CD4-positive, CD25-positive, alpha-beta regulatory T cell (primary cell): ENCODE measurements around the gene DOK3. TPM values are rescaled to one million over a fixed set of nuclear protein-coding genes. Genes with fewer than 3 reads are reported as not detected.
A peak's percentile ranks its signal among the peaks of the same experiment; 100 is the strongest.

Experiments
- ATAC-seq, 2 donors: fragments of 150-1000 bp; cut with Tn5 transposase; one replicate each; pipeline ENCODE4 v1.10.0; 2021; ENCODE audit warnings: low read depth in 2 of 2, moderate number of reproducible peaks in 2 of 2, moderate library complexity in 1 of 2
- DNase-seq, 3 donors: peaks; one replicate each; pipeline versions ENCODE4 v3.0.0 to v3.0.0-alpha.2; 2012 to 2022; ENCODE audit warnings: mixed read lengths in 1 of 3
- H3K27ac ChIP-seq: one replicate; pipeline ENCODE4 v1.7.0; 2013; ENCODE audit warnings: mild to moderate bottlenecking, low read length; ENCODE audit not compliant: insufficient read depth, poor library complexity, severe bottlenecking
- H3K27me3 ChIP-seq: one replicate; pipeline ENCODE4 v1.7.0; 2013; ENCODE audit warnings: low read length; ENCODE audit not compliant: control insufficient read depth, insufficient read depth
- H3K36me3 ChIP-seq: one replicate; pipeline ENCODE4 v1.7.0; 2013; ENCODE audit warnings: mild to moderate bottlenecking, low read length, moderate library complexity; ENCODE audit not compliant: control insufficient read depth, insufficient read depth
- H3K4me1 ChIP-seq: 2 replicates; pipeline ENCODE4 v1.7.0; 2013; ENCODE audit warnings: mild to moderate bottlenecking, low read length; ENCODE audit not compliant: insufficient read depth, control insufficient read depth, poor library complexity, severe bottlenecking
- H3K4me3 ChIP-seq: one replicate; pipeline ENCODE4 v1.7.0; 2013; ENCODE audit warnings: low read depth, mild to moderate bottlenecking, low read length, moderate library complexity
- H3K9me3 ChIP-seq, 2 experiments: 1 replicate in 1 of 2; 2 replicates in 1 of 2; pipeline ENCODE4 v1.7.0; 2013; ENCODE audit warnings: low read length in 2 of 2, mild to moderate bottlenecking in 1 of 2, moderate library complexity in 1 of 2; ENCODE audit not compliant: control insufficient read depth in 2 of 2
- H3K27ac Mint-ChIP-seq, 3 donors: one replicate each; pipeline ENCODE4 v1.8.0; 2020 to 2022; ENCODE audit warnings: mild to moderate bottlenecking in 3 of 3, mixed read lengths in 3 of 3, moderate library complexity in 2 of 3
- H3K27me3 Mint-ChIP-seq: one replicate; pipeline ENCODE4 v1.8.0; 2022; ENCODE audit warnings: mild to moderate bottlenecking, mixed read lengths
- H3K36me3 Mint-ChIP-seq: one replicate; pipeline ENCODE4 v1.8.0; 2020; ENCODE audit warnings: mixed read lengths
- H3K4me1 Mint-ChIP-seq, 4 donors: one replicate each; pipeline ENCODE4 v1.8.0; 2020 to 2022; ENCODE audit warnings: mixed read lengths in 4 of 4, mild to moderate bottlenecking in 1 of 4
- H3K4me3 Mint-ChIP-seq, 4 donors: one replicate each; pipeline ENCODE4 v1.8.0; 2020 to 2022; ENCODE audit warnings: mild to moderate bottlenecking in 4 of 4, mixed read lengths in 4 of 4, moderate library complexity in 3 of 4
- H3K9me3 Mint-ChIP-seq, 7 donors: one replicate each; pipeline ENCODE4 v1.8.0; 2020 to 2022; ENCODE audit warnings: mixed read lengths in 7 of 7, mild to moderate bottlenecking in 3 of 7, moderate library complexity in 2 of 7
- polyA plus RNA-seq, 4 donors: library from polyadenylated mRNA; unstranded; fragments of 300-500 nt; fragmentation: Illumina TruSeq; gene quantifications; one replicate each; pipeline ENCODE4 v1.2.3, GENCODE V29; 2021
- total RNA-seq: library from RNA; stranded (reverse); gene quantifications from one replicate; pipeline ENCODE4 v1.2.3, GENCODE V29; 2022

The DOK3 gene
- total RNA-seq (1.5 TPM), polyA plus RNA-seq (under 1 TPM in 2 of 4 donors, not detected in 2; 0.13 to 0.17 TPM)

DNA sequence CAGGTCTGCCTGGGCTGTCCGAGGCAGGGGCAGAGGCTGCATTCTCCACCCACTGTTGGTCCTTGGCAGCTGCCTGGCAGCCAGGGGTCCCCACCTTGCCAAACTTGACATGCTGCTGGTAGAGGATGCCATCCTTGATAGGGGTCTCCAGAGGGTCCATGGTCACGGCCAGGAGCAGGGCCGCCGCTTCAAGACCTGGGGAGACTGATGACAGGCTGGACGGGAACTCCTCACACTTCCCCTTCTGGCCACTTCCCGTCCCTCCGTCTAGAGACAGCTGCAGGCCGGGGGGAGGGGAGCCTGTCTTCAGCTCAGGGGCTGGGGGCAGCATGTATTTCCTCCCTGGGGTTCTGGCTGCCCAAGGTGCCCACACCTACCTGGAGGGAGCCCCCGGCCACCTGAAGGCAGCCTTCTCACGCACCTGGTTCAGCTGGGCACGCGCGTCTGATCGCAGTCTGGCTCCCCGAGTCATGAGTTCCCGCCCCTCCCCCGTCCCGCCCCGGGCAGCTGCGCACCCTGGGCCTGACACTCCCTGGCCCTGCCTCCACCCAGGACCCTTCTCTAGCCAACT lies at the start of gene DOK3:
TSS of gene DOK3 (minus strand) at position 446 of the 571 bp plus-strand sequence. CDS start at position 160, 286 bp downstream.
- H3K4me3 ChIP-seq = no peak within 1 kb of the TSS
- H3K27me3 ChIP-seq = no peaks in the 10 kb centered on the region
- no peaks in the 10 kb centered on the region for H3K4me1 ChIP-seq
- no peaks in the 10 kb centered on the region for H3K27me3 Mint-ChIP-seq
- H3K4me3 Mint-ChIP-seq = no peak within 1 kb of the TSS
- peaks cover 22% of the 10 kb centered on the region for H3K36me3 Mint-ChIP-seq
- H3K27ac ChIP-seq = no peak within 1 kb of the TSS
- peak within 1 kb of the TSS in 1 of 3 donors; percentile 48 for H3K27ac Mint-ChIP-seq
- H3K9me3 ChIP-seq = no peaks in the 10 kb centered on the region
- DNase-seq = no peak
- peaks cover 35% of the 10 kb centered on the region for H3K36me3 ChIP-seq
- H3K4me1 Mint-ChIP-seq = peaks cover 0 to 11% (median 3%) of the 10 kb centered on the region in 4 donors
- no peaks in the 10 kb centered on the region for H3K9me3 Mint-ChIP-seq
- ATAC-seq = no peak

DNA sequence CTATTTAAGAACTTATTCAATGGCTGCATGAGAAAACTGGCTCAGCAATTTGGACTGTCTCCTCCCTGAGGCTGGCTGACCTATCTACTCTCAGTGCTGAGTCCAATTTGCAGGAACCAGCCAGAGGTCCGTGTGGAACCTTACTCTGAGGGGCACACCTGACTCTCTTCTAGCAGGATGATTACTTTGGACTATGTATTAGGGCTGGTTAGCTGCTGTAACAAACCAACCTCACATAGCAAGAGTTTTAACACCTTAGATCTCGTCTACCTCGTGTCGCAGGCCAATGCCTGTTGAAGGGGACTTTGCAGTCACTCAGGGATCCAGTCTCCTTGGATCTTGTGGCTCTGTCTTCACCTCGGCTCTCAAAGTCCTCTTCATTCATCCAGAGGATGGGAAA lies 48.2 kb upstream of the DOK3 start:
- Mint-ChIP-seq H3K9me3 (no peaks in the 10 kb centered on the region), H3K27me3 (no peaks in the 10 kb centered on the region), H3K36me3 (peaks cover 2% of the 10 kb centered on the region), H3K27ac (peak overlapping the region in 1 of 3 donors; percentile 26), H3K4me1 (peaks cover 9 to 33% (median 17%) of the 10 kb centered on the region in 4 donors), H3K4me3 (peak overlapping the region in 2 of 4 donors; percentile 69 to 73)
- Histone ChIP-seq H3K27ac (no peak overlapping the region), H3K9me3 (no peaks in the 10 kb centered on the region), H3K36me3 (no peaks in the 10 kb centered on the region), H3K4me1 (peaks cover 16% of the 10 kb centered on the region), H3K4me3 (no peak overlapping the region), H3K27me3 (no peaks in the 10 kb centered on the region)
- ATAC-seq = no peak
- no peak for DNase-seq

DNA sequence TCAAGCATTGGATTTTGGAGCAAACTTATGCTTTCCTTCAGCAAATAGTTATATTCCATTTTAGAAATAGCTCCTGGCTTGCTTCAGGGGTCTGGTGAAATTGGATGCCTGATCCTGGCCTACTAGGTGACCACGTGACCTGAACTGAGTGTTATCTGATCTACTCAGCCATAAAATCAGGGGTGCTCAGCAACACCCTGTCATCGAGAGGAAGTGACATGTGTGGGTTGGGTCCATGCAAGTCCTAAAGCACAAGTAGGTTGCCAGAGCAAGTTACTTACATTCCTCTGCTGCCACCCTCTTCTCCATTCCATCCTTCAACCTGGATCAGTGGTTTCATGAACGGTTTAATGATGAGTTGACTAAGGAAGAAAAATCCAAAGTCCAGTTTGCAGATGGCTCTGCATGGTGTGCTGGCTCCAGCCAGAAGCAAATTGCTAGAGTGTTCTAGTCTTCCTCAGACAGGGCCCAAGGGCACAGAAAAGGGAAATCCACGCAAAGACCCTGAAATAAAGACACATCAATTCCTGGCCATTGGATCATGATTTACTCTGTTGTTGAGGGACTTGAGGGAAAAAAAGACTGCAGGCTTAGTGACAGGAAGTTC lies 47.5 kb upstream of the DOK3 start:
- Histone ChIP-seq H3K4me3 (peak overlapping the region; percentile 32), H3K9me3 (no peaks in the 10 kb centered on the region), H3K4me1 (peaks cover 22% of the 10 kb centered on the region), H3K27ac (no peak overlapping the region), H3K27me3 (no peaks in the 10 kb centered on the region), H3K36me3 (no peaks in the 10 kb centered on the region)
- peaks cover 11 to 39% (median 22%) of the 10 kb centered on the region in 4 donors for H3K4me1 Mint-ChIP-seq
- peaks cover 6% of the 10 kb centered on the region for H3K36me3 Mint-ChIP-seq
- peak overlapping the region in 3 of 4 donors; percentile 28 to 73 (median 69) for H3K4me3 Mint-ChIP-seq
- DNase-seq = peak in 2 of 3 donors; percentile 22 to 82
- H3K27ac Mint-ChIP-seq = peak overlapping the region; percentile 26 to 71 (median 64)
- no peak for ATAC-seq
- H3K9me3 Mint-ChIP-seq = no peaks in the 10 kb centered on the region
- H3K27me3 Mint-ChIP-seq = no peaks in the 10 kb centered on the region

GRCh38 chr5:177555665-177556064 lies 46.0 kb upstream of the DOK3 start:
- H3K4me3 Mint-ChIP-seq = peak overlapping the region in 2 of 4 donors; percentile 86 to 90
- DNase-seq = no peak
- no peaks in the 10 kb centered on the region for H3K27me3 Mint-ChIP-seq
- no peaks in the 10 kb centered on the region for H3K27me3 ChIP-seq
- no peak for ATAC-seq
- H3K4me1 Mint-ChIP-seq = peaks cover 11 to 51% (median 29%) of the 10 kb centered on the region in 4 donors
- H3K27ac ChIP-seq = no peak overlapping the region
- H3K36me3 ChIP-seq = peaks cover 7% of the 10 kb centered on the region
- H3K9me3 ChIP-seq = no peaks in the 10 kb centered on the region
- no peak overlapping the region for H3K4me3 ChIP-seq
- peaks cover 25% of the 10 kb centered on the region for H3K4me1 ChIP-seq
- H3K27ac Mint-ChIP-seq = peak overlapping the region in 1 of 3 donors; percentile 29
- peaks cover 8% of the 10 kb centered on the region for H3K36me3 Mint-ChIP-seq
- peaks cover 0 to 3% (median 0%) of the 10 kb centered on the region in 7 donors for H3K9me3 Mint-ChIP-seq

DNA sequence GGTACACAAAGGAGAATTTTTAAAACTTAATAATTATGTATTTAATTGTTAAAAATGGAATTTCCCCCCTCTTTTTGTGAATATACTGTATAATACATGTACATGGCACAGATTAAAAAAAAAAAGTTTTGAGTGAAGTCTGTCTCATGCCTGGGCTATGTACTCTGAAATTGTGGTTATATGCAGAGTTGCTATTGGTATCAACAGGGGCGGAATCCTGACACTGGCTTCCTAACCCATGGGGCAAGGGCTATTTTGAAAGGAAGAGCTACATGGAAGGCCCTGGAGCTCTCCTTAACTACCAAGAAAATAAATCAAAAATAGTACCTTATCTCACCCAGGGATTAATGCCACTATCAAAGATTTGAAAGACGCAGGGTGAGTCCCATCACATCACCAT lies 45.6 kb upstream of the DOK3 start:
- H3K27me3 Mint-ChIP-seq = no peaks in the 10 kb centered on the region
- peaks cover 0 to 3% (median 0%) of the 10 kb centered on the region in 7 donors for H3K9me3 Mint-ChIP-seq
- H3K36me3 Mint-ChIP-seq = peaks cover 11% of the 10 kb centered on the region
- no peak for DNase-seq
- H3K27me3 ChIP-seq = no peaks in the 10 kb centered on the region
- no peak for ATAC-seq
- H3K4me1 Mint-ChIP-seq = peaks cover 11 to 54% (median 31%) of the 10 kb centered on the region in 4 donors
- peak overlapping the region; percentile 81 to 94 (median 88) for H3K4me3 Mint-ChIP-seq
- H3K4me1 ChIP-seq = peaks cover 25% of the 10 kb centered on the region
- peak overlapping the region; percentile 82 for H3K4me3 ChIP-seq
- no peaks in the 10 kb centered on the region for H3K9me3 ChIP-seq
- H3K27ac ChIP-seq = peak overlapping the region; percentile 11
- peaks cover 12% of the 10 kb centered on the region for H3K36me3 ChIP-seq
- peak overlapping the region in 1 of 3 donors; percentile 29 for H3K27ac Mint-ChIP-seq

DNA sequence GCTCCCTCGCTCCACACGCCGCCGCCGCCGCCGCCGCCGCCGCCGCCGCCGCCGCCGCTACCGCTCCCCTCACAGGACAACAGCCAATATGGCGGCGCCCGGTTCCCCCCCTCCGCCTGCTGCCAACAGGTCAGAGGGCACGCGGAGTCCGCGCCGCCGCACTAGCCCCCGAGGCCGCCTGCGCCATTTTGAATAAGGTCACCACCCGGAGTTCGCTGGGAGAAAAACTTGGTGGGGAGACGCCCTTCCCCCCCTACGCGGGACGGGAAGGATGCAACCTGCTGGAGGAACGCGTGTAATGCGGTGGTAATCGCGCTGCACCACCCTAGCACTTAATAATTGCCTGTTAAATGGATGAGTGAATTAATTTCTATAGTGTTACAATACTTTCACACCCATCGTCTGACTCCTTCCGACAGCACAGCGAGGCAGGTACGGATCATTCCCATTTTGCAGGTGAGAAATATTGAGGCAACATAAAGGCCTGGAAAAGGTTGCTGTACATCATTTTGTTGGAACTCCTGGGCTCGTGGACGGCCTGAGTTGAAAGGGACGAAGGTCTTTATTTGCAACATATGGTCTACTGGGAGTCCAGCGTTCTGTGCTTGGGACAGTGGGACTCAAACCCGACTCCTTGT lies 45.0 kb upstream of the DOK3 start, which contains the start of gene FAM193B:
TSS of gene FAM193B (minus strand) at position 90 of the 638 bp plus-strand sequence. CDS start 105 bp downstream, outside the sequence.
- Histone ChIP-seq H3K27me3 (no peaks in the 10 kb centered on the region), H3K4me3 (peak within 1 kb of the TSS; percentile 82), H3K27ac (peak within 1 kb of the TSS; percentile 11), H3K4me1 (peaks cover 28% of the 10 kb centered on the region), H3K9me3 (no peaks in the 10 kb centered on the region), H3K36me3 (peaks cover 12% of the 10 kb centered on the region)
- ATAC-seq (peak; percentile 97), DNase-seq (peak; percentile 93 to 96 (median 93))
- Mint-ChIP-seq H3K9me3 (peaks cover 0 to 3% (median 0%) of the 10 kb centered on the region in 7 donors), H3K27me3 (no peaks in the 10 kb centered on the region), H3K27ac (peak within 1 kb of the TSS; percentile 66 to 81 (median 80)), H3K36me3 (peaks cover 12% of the 10 kb centered on the region), H3K4me3 (peak within 1 kb of the TSS; percentile 83 to 95 (median 90)), H3K4me1 (peaks cover 11 to 57% (median 32%) of the 10 kb centered on the region in 4 donors)

- H3K9me3 ChIP-seq = no peaks in the 10 kb centered on the region
- peak; percentile 17 to 23 for ATAC-seq
- peak; percentile 3 to 35 (median 21) for DNase-seq
- no peaks in the 10 kb centered on the region for H3K27me3 Mint-ChIP-seq
- peaks cover 0 to 3% (median 0%) of the 10 kb centered on the region in 7 donors for H3K9me3 Mint-ChIP-seq
- H3K36me3 ChIP-seq = peaks cover 12% of the 10 kb centered on the region
- H3K4me1 ChIP-seq = peaks cover 28% of the 10 kb centered on the region
- H3K4me1 Mint-ChIP-seq = peaks cover 11 to 61% (median 32%) of the 10 kb centered on the region in 4 donors
- peak overlapping the region; percentile 59 for H3K4me3 ChIP-seq
- H3K4me3 Mint-ChIP-seq = peak overlapping the region; percentile 83 to 95 (median 86)
- H3K27me3 ChIP-seq = no peaks in the 10 kb centered on the region
- peak overlapping the region in 1 of 3 donors; percentile 32 for H3K27ac Mint-ChIP-seq
- H3K36me3 Mint-ChIP-seq = peaks cover 12% of the 10 kb centered on the region
- H3K27ac ChIP-seq = peak overlapping the region; percentile 5
Measured at GRCh38 chr5:177553671-177554429, 44.2 kb upstream of the DOK3 start.
